ENCODE data around the gene PLXNB1. TPM values are rescaled to one million over a fixed set of nuclear protein-coding genes. Genes with fewer than 3 reads are reported as not detected.

The PLXNB1 gene
- total RNA-seq, 4 donors from 2014 or later, result 129 to 530 (median 245) TPM

GRCh38 chr3:48406443-48407431 lies 23.1 kb downstream of the PLXNB1 start:
- peaks cover under 1 to 8% (median 5%) of the 10 kb centered on the region in 4 donors for H3K4me1 ChIP-seq
- intact Hi-C loops (cut with DNase I; ENCODE audit: low total_unique reads), result no loop called here
- no peak overlapping the region for H3K4me3 ChIP-seq
- WGBS, 2 donors (ENCODE audit: low coverage in 1 of 2), result 85 to 87% methylated on average over 11 to 18 of the region's 18 CpGs
- H3K9me3 ChIP-seq, result no peaks in the 10 kb centered on the region
- TF ChIP-seq CTCF (IDR thresholded peaks at IDR 0.05) (no peak), POLR2AphosphoS5 (IDR thresholded peaks at IDR 0.05) (no peak), EP300 (IDR thresholded peaks at IDR 0.05; ENCODE audit: low read depth) (no peak), POLR2A (IDR thresholded peaks at IDR 0.05) (no peak)
- no peak for DNase-seq
- no peak overlapping the region for H3K27ac ChIP-seq
- H3K36me3 ChIP-seq, result peaks cover 0 to 21% (median 7%) of the 10 kb centered on the region in 4 donors
- no peaks in the 10 kb centered on the region for H3K27me3 ChIP-seq
- in situ Hi-C loops (cut with MboI; ENCODE audit: low pct_ligation_motif_present in 1 of 4, low pct_unique_long_range_greater_than_20kb in 1 of 4, low sequenced_read_pairs in 3 of 4), result loop anchor here in 1 of 4 donors (10.0 kb wide), 1 partner anchor 132 kb away; no protein-coding TSS in a partner anchor

GRCh38 chr3:48405971-48406370 lies 23.9 kb downstream of the PLXNB1 start:
- Histone ChIP-seq H3K4me1 (peaks cover 3 to 15% (median 7%) of the 10 kb centered on the region in 4 donors), H3K9me3 (no peaks in the 10 kb centered on the region), H3K36me3 (peaks cover 0 to 19% (median 7%) of the 10 kb centered on the region in 4 donors), H3K27ac (no peak overlapping the region), H3K27me3 (no peaks in the 10 kb centered on the region), H3K4me3 (no peak overlapping the region)
- in situ Hi-C loops (cut with MboI; ENCODE audit: low pct_ligation_motif_present in 1 of 4, low pct_unique_long_range_greater_than_20kb in 1 of 4, low sequenced_read_pairs in 3 of 4) (loop anchor here in 1 of 4 donors (10.0 kb wide), 1 partner anchor 131 kb away; no protein-coding TSS in a partner anchor), intact Hi-C loops (cut with DNase I; ENCODE audit: low total_unique reads) (no loop called here)
- DNase-seq, result no peak
- TF ChIP-seq EP300 (IDR thresholded peaks at IDR 0.05; ENCODE audit: low read depth) (no peak), POLR2AphosphoS5 (IDR thresholded peaks at IDR 0.05) (no peak), POLR2A (IDR thresholded peaks at IDR 0.05) (no peak), CTCF (IDR thresholded peaks at IDR 0.05) (no peak)
- WGBS, 2 donors (ENCODE audit: low coverage in 1 of 2), result 50% methylated on average over 1 of the region's 1 CpG; no CpG with 5 or more reads in 1 of the 2 donors

- no peaks in the 10 kb centered on the region for H3K27me3 ChIP-seq
- H3K4me1 ChIP-seq, result peaks cover 3 to 16% (median 7%) of the 10 kb centered on the region in 4 donors
- intact Hi-C loops (cut with DNase I; ENCODE audit: low total_unique reads), result no loop called here
- in situ Hi-C loops (cut with MboI; ENCODE audit: low pct_ligation_motif_present in 1 of 4, low pct_unique_long_range_greater_than_20kb in 1 of 4, low sequenced_read_pairs in 3 of 4), result loop anchor here in 1 of 4 donors (10.0 kb wide), 1 partner anchor 131 kb away; no protein-coding TSS in a partner anchor
- no peak overlapping the region for H3K27ac ChIP-seq
- WGBS, 2 donors (ENCODE audit: low coverage in 1 of 2), result 89% methylated on average over 10 of the region's 13 CpGs; no CpG with 5 or more reads in 1 of the 2 donors
- DNase-seq, result no peak
- H3K4me3 ChIP-seq, result no peak overlapping the region
- H3K36me3 ChIP-seq, result peaks cover 0 to 15% (median 5%) of the 10 kb centered on the region in 4 donors
- H3K9me3 ChIP-seq, result no peaks in the 10 kb centered on the region
- TF ChIP-seq CTCF (IDR thresholded peaks at IDR 0.05) (no peak), EP300 (IDR thresholded peaks at IDR 0.05; ENCODE audit: low read depth) (no peak), POLR2A (IDR thresholded peaks at IDR 0.05) (no peak), POLR2AphosphoS5 (IDR thresholded peaks at IDR 0.05) (no peak)
Measured at GRCh38 chr3:48405343-48405881, 24.5 kb downstream of the PLXNB1 start.
